GM23248 (cell line): ENCODE data around the gene ZNF205.

Source experiments
- EZH2 ChIP-seq: fragments of 200-600 bp; sonication (generic); IDR thresholded peaks from 2 replicates; pipeline ENCODE4 v1.6.1; 2018; ENCODE audit warnings: antibody characterized with exemption, mild to moderate bottlenecking; ENCODE audit not compliant: insufficient read depth, poor library complexity, severe bottlenecking
- EZH2phosphoT487 ChIP-seq: fragments of 200-600 bp; sonication (generic); IDR thresholded peaks from 2 replicates; pipeline ENCODE4 v1.6.1; 2018; ENCODE audit warnings: antibody characterized with exemption, moderate library complexity, mild to moderate bottlenecking, low read depth; ENCODE audit not compliant: insufficient read depth

DNA sequence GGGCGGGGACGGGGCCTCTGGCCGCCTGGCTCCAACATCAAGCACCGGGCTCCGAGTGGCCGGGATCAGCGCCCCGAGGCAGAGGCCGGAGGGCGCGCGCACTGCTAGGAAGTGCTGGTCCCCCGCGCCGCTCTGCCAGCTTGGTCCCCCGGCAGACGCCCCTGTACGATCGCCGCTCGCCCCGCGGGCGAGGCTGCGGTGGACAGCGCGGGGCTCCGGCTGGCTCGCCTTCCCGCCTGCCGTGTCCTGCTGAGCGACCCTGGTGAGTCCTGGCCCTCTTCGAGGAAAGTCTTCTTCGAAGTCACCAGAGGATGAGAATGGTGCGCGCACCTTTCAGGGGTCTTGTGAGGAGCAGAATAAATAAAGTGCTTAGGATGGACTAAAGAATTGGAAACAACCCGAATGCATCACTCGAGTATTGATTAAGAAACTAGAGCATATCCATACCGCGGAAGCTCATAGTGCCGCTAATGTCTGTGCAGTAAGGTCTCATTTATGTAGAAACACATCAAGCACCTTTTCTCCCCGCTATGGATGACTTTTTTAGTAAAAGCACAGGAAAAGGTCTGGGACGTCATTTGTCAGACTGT, 22.8 kb downstream of the ZNF205 start:
- TF ChIP-seq EZH2 (no peak), EZH2phosphoT487 (no peak)
